Gastroesophageal sphincter (tissue), 3 donors: Measurements from ENCODE around the gene HOXC12.

ENCODE experiments used
- EP300 ChIP-seq: sonication (generic); formaldehyde crosslinking; IDR thresholded peaks from one replicate; pipeline ENCODE4 v1.6.1; 2017; ENCODE audit warnings: antibody characterized with exemption, mild to moderate bottlenecking
- TF ChIP-seq, protein P1 (sequence below), 4 experiments: fragments of 200-600 bp in 2 of 4; fragments of 450-650 bp in 2 of 4; sonication (generic) in 1 of 4; IDR thresholded peaks; one replicate each; pipeline ENCODE4 v1.5.1; 2017 to 2019; ENCODE audit warnings: antibody characterized with exemption in 4 of 4, mild to moderate bottlenecking in 2 of 4, moderate library complexity in 2 of 4

DNA sequence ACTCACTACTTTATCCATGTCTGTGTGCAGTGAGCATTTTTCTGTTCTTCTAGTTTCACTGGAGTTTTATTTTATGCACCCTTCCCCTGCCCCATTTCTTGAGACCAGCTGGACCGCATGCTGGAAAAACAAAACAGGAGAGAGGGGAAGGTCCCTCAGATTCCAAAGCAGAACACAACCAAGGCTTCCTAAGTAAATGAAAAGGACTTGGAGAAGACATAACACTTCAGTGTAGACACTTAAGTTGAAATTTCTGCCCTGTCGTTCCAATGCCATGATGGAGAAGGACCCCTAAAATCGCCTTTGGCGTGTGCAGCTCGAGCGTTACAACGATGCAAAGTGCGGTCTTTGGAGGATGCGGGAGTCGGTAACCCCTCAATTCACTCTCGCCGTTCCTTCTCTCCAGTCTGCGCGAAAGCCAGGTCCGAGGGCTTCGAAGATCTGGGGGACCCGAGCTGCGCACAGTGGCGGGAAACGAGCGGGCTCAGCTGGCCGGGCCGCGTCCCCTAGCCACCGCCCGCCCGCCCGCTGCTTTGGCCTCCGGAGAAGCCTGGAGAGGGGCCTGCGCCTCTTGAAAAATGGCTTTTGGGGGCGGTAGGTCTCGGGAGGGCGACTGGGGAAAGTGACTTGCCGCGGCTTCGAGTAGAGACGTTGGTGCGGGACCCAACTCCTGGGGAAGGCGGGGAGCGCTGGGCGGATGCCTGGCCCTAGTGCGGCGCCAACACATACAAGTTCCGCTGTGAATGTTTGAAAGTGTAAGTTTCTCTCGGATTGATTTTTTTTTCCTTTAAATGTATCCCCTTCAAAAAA, 27.3 kb upstream of the HOXC12 start:
- TF ChIP-seq, protein P1, sequence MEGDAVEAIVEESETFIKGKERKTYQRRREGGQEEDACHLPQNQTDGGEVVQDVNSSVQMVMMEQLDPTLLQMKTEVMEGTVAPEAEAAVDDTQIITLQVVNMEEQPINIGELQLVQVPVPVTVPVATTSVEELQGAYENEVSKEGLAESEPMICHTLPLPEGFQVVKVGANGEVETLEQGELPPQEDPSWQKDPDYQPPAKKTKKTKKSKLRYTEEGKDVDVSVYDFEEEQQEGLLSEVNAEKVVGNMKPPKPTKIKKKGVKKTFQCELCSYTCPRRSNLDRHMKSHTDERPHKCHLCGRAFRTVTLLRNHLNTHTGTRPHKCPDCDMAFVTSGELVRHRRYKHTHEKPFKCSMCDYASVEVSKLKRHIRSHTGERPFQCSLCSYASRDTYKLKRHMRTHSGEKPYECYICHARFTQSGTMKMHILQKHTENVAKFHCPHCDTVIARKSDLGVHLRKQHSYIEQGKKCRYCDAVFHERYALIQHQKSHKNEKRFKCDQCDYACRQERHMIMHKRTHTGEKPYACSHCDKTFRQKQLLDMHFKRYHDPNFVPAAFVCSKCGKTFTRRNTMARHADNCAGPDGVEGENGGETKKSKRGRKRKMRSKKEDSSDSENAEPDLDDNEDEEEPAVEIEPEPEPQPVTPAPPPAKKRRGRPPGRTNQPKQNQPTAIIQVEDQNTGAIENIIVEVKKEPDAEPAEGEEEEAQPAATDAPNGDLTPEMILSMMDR (IDR thresholded peaks at IDR 0.05) = no peak
- no peak for TF ChIP-seq EP300
